AG09319 (cell line): ENCODE data around the gene RCOR1.

Experiments
- DNase-seq: peaks from one replicate; pipeline ENCODE4 v3.0.0-alpha.2; 2010; ENCODE audit warnings: low read depth; ENCODE audit errors: extremely low read depth
- TF ChIP-seq, protein P1 (sequence below): IDR thresholded peaks from 2 replicates; pipeline ENCODE4 v1.5.1; 2011; ENCODE audit warnings: low read depth, mild to moderate bottlenecking, inconsistent platforms, low read length, moderate library complexity

RCOR1 gene

GRCh38 chr14:102729825-102730224 is 137.4 kb downstream of the RCOR1 start:
- no peak for DNase-seq
- TF ChIP-seq, protein P1, sequence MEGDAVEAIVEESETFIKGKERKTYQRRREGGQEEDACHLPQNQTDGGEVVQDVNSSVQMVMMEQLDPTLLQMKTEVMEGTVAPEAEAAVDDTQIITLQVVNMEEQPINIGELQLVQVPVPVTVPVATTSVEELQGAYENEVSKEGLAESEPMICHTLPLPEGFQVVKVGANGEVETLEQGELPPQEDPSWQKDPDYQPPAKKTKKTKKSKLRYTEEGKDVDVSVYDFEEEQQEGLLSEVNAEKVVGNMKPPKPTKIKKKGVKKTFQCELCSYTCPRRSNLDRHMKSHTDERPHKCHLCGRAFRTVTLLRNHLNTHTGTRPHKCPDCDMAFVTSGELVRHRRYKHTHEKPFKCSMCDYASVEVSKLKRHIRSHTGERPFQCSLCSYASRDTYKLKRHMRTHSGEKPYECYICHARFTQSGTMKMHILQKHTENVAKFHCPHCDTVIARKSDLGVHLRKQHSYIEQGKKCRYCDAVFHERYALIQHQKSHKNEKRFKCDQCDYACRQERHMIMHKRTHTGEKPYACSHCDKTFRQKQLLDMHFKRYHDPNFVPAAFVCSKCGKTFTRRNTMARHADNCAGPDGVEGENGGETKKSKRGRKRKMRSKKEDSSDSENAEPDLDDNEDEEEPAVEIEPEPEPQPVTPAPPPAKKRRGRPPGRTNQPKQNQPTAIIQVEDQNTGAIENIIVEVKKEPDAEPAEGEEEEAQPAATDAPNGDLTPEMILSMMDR: no peak

- TF ChIP-seq, protein P1: no peak
- no peak for DNase-seq
Observed at GRCh38 chr14:102731101-102731870, 138.8 kb downstream of the RCOR1 start.

DNA sequence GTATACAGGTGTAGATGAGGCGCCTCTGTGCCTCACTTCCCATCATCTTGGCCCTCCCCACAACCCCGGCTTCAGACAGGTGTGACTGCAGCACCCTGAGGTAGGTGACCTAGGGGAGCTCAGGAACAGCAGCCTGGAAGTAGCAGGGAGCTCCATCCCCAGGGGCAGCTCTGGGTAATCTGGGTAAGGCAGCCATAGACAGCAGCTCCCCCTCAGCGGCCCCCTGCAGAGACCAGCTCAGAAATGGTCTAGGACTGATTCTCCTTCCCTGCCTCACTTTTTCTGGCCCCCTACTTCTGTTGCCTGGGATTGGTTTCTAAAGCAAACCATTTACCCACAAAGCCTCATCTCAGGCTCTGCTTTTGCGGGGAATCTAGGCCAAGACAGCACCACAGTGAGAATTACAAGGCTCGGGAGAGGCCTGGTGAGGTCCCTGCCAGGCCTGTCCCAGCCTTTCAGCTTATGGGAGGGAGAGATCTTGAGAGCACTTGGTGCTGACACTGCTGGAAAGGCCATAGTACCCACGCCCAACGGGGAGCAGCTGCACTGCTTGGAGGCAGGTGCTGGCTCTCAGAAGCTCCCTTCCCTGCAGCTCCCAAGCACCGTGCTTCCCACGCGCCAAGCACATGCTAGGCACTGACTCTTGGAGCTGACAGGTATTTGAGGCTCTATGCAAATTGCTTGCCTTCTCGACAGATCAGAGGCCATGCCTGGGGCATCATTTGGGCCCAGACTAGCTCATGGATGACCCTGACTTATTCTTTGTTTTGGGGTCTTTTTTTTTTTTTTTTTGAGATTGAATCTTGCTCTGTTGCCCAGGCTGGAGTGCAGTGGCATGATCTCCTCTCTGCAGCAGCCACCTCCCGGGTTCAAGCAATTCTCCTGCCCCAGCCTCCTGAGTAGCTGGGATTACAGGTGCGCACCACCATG is 139.7 kb downstream of the RCOR1 start:
- no peak for DNase-seq
- TF ChIP-seq, protein P1: no peak

GRCh38 chr14:102732924-102733323 is 140.5 kb downstream of the RCOR1 start:
- TF ChIP-seq, protein P1: no peak

GRCh38 chr14:102733326-102733725 is 140.9 kb downstream of the RCOR1 start:
- no peak for DNase-seq
- TF ChIP-seq, protein P1: no peak

More at GRCh38 chr14:102732924-102733323, 140.5 kb downstream of the RCOR1 start:
- DNase-seq: no peak

DNA sequence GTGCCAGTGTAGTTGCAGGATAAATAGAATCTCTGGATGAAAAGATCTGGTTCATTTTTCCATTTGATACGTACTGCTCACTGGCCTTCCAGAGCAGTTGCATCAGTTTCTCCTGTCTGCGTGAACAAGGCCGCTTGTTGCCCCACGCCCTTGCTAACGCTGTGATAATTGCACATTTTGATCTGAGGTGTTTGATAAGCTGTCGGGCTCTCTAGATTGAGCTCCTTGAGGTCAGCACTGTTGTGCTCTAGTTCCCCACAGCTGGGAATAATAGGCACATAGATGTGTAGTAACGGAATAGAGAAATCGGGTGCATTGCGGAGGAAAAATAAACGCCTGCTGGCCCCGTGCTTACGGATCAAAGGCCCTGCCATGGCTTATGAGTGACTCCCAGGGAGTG is 142.0 kb downstream of the RCOR1 start:
- TF ChIP-seq, protein P1: no peak
- DNase-seq: no peak

GRCh38 chr14:102736956-102737355 is 144.5 kb downstream of the RCOR1 start:
- no peak for DNase-seq
- TF ChIP-seq, protein P1: no peak
